ENCODE results near the gene TMEM208.
A peak's percentile ranks its signal among the peaks of the same experiment; 100 is the strongest.

Gene TMEM208

DNA sequence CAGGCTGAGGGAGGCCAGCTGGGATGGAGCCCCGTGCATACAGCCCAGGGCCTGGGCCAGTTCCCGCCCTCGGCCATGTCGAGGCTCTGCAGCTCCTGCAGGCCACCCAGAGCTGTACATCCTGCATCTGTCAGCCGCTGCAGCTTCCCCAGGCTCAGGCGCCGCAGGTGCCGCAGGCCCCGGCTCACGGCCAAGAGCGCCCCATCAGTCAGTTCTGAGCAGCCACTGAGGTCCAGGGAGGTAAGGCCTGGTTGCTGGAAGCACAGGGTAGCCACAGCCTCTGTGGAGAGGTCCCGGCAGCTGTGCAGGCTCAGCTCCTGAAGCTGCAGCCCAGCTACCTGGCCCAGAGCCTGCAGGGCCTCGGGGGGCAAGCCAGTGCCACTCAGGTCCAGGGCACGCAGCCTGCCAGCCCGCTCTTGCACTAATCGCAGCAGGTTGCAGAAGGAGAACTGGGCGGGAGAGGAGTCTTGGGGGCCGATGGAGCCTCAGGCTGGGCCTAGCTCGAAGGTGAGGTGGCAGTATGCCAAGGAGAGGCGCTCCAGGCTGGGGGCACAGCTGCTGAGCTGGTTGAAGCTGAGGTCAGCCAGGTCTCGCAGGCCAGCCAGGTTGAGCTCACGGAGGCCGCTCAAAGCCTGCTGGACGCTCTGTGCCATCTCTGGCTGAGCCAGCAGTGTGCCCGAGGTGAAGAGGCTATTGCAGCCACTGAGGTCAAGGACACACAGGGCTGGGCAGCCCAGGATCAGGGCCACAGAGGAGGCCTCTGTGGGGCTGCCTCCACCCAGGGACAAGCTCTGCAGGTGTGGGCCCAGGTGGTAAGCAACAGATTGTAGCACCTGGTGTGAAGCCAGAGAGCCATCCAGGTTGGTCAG is 16.6 kb upstream of the TMEM208 start:
- DNase-seq, result no peak

- no peak for DNase-seq
Observed at GRCh38 chr16:67211674-67212073, 15.3 kb upstream of the TMEM208 start.

DNA sequence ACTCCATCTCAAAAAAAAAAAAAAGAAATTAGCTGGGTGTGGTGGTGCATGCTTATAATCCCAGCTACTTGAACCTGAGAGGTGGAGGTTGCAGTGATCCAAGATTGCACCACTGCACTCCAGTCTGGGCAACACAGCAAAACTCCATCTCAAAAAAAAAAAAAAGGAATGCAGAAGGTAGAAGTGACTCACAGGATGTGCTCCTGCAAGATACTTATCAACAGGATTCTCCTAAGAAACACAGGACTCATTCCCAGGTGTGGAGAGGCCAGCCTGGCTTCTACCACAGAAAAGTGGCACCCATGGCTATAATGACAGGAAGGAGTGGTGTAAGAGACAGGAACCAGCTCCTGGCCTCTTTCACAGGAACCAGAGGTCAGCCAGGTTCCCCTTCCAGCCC is 14.2 kb upstream of the TMEM208 start:
- no peak for DNase-seq

- no peak for DNase-seq
Observed at GRCh38 chr16:67213197-67214019, 13.5 kb upstream of the TMEM208 start.

- no peak for DNase-seq
Observed at GRCh38 chr16:67215706-67216105, 11.2 kb upstream of the TMEM208 start.

- no peak for DNase-seq
Observed at GRCh38 chr16:67216612-67217490, 10.1 kb upstream of the TMEM208 start.

DNA sequence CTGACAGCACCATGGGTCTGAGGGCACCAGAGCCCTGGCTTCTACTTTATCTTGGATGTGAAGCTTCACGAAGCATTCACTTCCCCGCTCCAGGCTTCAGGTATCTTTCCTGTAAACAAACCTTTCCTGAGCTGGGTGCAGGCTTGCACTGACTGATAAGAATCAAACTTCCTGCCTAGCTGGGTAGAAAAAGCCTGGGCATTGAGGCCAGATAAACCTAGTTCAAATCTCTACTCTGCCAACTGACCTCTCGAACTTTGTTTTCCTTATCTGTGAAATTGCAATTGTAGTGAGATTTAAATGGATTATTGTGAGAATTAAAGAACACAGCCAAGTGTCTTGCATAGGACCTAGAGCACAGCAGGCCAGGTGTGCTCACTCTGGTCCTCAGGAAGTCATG is 2.9 kb upstream of the TMEM208 start:
- no peak for DNase-seq

DNA sequence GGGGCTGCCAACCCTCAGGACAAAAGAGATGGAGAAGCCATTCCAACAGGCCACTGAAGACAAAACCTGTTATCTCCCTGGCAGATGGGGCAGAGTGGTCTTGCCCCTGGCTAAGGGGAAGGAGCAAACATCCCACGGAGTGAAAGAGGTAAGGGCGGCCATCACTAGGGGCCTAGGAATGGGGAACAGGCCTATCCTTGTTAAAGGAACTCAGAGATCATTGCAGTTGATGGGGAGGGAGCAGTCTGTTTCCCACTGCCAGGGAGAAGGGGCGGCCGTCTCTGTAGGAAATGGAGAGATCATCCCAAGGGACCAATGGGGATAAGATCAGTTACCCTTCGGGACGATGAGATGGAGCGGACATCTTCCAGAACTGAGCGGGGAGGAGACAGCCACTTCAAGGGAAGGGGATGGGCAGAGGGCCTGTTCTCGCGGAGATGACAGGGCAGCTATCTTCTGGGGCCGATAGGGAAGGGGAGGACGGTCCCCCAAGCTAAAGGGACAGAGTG is 581 bp upstream of the TMEM208 start:
- no peak for DNase-seq

DNA sequence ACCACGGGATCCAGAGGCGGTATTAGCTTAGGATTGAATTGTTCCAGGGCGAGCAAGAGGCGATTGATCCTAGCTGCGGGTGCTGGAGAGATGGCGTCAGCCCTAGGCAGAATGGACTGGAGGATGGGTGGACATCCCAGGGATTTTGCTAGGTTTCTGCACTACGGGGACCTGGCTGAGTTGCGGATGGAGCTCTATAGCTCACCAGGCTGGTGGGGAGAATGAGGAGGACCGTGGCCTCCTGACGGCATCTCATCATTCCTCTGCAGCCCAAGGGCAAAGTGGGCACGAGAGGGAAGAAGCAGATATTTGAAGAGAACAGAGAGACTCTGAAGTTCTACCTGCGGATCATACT is 614 bp downstream of the TMEM208 start:
- no peak for DNase-seq

DNA sequence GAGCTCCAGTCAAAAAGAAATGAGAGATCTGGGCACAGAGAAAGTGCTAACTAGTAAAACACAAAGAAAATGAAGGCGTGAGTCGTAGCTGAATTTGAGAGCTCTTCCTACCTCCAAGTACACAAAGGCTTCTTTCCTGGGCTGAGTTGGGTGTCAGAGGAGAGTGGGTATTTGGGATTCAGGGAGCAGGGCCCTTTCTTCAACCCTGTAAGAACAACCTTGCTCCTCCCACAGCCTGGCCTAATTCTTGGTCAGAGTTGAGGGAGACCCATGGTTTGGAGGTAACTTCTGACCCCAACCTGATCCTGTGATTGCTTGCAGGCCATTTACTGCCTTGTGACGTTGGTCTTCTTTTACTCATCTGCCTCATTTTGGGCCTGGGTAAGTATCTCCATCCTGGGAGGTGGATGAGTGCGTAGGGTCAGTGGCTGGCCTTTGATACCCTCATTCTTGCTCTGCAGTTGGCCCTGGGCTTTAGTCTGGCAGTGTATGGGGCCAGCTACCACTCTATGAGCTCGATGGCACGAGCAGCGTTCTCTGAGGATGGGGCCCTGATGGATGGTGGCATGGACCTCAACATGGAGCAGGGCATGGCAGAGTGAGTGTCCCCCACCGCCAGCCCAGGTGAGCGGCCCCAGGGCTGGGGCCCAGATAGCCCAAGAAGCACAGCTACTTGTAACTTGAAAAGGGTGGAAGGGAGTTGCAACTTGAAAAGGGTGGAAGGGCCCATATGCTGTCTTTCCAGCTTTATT is 1.3 kb downstream of the TMEM208 start:
- DNase-seq, result no peak

DNA sequence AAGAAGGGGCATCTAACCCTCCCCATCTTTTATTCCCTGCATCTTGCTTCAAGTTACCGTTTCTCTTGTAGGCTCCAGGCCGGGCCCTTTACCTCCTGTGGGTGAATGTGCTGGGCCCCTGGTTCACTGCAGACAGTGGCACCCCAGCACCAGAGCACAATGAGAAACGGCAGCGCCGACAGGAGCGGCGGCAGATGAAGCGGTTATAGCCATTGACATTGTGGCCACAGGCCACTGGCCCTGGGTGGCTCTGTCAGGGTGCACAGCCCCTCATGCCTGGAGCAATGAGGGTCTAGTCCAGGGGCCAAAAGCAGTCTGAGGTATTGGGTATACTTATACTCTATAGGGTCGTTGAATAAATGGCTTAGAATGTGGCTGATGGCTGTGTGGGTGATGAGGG is 2.0 kb downstream of the TMEM208 start:
- DNase-seq, result no peak

- DNase-seq, result no peak
Observed at GRCh38 chr16:67229906-67230808, 3.2 kb downstream of the TMEM208 start.

DNA sequence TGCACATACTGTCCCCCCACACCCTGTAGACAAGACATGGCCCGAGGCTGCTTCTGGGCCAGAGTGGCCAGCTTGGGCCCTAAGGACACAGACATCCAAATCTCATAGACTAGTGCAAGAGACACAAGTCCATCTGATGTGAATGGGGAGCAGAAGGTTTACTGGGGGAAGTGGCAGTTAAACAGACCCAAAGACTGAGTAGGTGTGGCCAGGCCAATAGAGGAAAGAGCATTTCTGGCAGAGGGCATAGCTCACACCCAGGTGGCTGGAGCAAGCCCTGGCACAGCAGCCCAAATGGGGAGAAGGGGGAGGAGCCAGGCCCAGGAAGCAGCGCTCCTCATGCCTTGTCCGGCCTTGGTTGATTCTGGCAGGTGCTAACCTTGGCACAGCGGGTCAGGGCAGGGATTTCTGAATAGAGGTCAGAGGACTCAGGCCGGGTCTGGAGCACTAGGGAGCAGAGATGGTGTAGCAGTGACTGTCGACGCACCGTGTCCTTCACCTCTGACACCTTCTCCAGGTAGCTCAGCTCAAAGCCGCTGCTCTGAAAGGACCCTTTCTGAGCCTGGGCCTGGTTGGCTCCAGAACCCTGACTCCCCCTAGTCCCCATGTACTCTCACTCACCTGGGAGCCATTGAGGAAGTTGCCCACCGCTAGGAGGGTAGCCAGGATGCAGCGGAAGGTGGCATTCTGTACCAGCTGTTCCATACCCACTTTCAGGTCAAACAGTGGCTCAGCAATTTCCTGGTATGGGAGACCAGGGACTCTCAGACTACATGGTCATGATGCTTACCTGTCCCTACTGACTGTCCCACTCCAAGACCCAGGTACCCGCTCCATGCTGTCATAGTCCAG is 4.1 kb downstream of the TMEM208 start:
- no peak for DNase-seq

- no peak for DNase-seq
Observed at GRCh38 chr16:67233596-67233995, 6.7 kb downstream of the TMEM208 start.

GRCh38 chr16:67234180-67234597 is 7.3 kb downstream of the TMEM208 start:
- DNase-seq, result no peak

DNA sequence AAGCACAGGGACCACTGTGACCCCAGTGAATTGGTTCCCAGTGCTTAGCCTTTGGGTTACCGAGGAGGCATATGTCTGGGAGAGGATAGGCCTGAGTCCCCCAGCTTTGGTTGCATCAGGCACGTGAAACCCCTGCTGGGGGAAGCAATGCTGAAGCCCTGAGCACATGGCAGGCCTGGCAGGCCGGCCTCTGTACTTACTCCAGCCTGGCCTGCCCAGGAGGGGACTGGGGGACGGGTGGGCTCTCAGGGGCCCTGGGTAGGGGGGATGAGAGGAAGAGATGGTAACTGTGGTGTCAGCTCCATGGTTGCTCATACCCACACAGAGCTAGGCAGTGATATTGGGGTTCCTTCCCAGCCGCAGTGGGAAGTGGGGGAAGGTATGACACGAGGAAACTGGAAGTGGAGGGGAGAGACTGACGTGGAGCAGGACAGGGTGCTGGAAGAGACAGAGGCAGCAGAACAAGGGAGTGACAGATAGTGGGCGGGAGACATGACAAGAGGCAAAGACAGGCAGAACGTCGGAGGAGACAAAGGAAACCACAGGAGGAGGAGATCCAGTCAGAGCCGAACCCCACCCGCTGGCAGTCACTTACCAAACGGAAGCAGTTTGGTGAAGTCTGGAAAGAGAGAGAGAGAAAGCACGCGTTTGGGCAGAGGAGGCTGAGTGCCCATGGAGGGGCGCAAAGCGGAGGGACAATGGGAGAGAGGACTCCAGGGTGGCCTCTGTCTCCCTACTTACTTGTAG is 9.1 kb downstream of the TMEM208 start:
- DNase-seq, result no peak

- DNase-seq, result peak; percentile 90
Observed at GRCh38 chr16:67236563-67237395, 9.8 kb downstream of the TMEM208 start.
